Effector memory CD8-positive, alpha-beta T cell (primary cell): ENCODE results near the gene TTC22.

Experiments
- ATAC-seq: fragments of 150-1000 bp; cut with Tn5 transposase; replicated peaks from 2 replicates; pipeline ENCODE4 v1.10.0; 2021; ENCODE audit warnings: mild to moderate bottlenecking, moderate library complexity
- DNase-seq, 3 experiments: peaks; one replicate each; pipeline ENCODE4 v3.0.0; 2021
- H3K27ac Mint-ChIP-seq, 2 donors: one replicate each; pipeline ENCODE4 v1.8.0; 2022; ENCODE audit warnings: mild to moderate bottlenecking in 2 of 2, mixed read lengths in 2 of 2, moderate library complexity in 2 of 2
- H3K27me3 Mint-ChIP-seq, 2 donors: one replicate each; pipeline ENCODE4 v1.8.0; 2022; ENCODE audit warnings: mixed read lengths in 2 of 2
- H3K36me3 Mint-ChIP-seq: one replicate; pipeline ENCODE4 v1.8.0; 2022; ENCODE audit warnings: mild to moderate bottlenecking, moderate library complexity, mixed read lengths; ENCODE audit not compliant: insufficient read depth
- H3K4me1 Mint-ChIP-seq, 2 donors: one replicate each; pipeline ENCODE4 v1.8.0; 2022; ENCODE audit warnings: low read depth in 2 of 2, mixed read lengths in 2 of 2
- H3K4me3 Mint-ChIP-seq, 2 donors: one replicate each; pipeline ENCODE4 v1.8.0; 2022; ENCODE audit warnings: mild to moderate bottlenecking in 2 of 2, mixed read lengths in 2 of 2, moderate library complexity in 2 of 2
- H3K9me3 Mint-ChIP-seq, 2 donors: one replicate each; pipeline ENCODE4 v1.8.0; 2022; ENCODE audit warnings: mixed read lengths in 2 of 2

The TTC22 gene

GRCh38 chr1:54839824-54840223, 38.7 kb upstream of the TTC22 start:
- no peak for DNase-seq
- no peaks in the 10 kb centered on the region for H3K9me3 Mint-ChIP-seq
- no peak for ATAC-seq
- no peak overlapping the region for H3K4me3 Mint-ChIP-seq
- no peaks in the 10 kb centered on the region for H3K36me3 Mint-ChIP-seq
- no peak overlapping the region for H3K27ac Mint-ChIP-seq
- H3K27me3 Mint-ChIP-seq: no peaks in the 10 kb centered on the region
- no peaks in the 10 kb centered on the region for H3K4me1 Mint-ChIP-seq

GRCh38 chr1:54838565-54839180, 37.5 kb upstream of the TTC22 start:
- no peak for ATAC-seq
- Mint-ChIP-seq H3K36me3 (no peaks in the 10 kb centered on the region), H3K27ac (no peak overlapping the region), H3K9me3 (no peaks in the 10 kb centered on the region), H3K27me3 (no peaks in the 10 kb centered on the region), H3K4me1 (no peaks in the 10 kb centered on the region), H3K4me3 (no peak overlapping the region)
- DNase-seq: no peak

- DNase-seq (no peak), ATAC-seq (no peak)
- H3K27ac Mint-ChIP-seq: no peak overlapping the region
- H3K27me3 Mint-ChIP-seq: no peaks in the 10 kb centered on the region
- H3K36me3 Mint-ChIP-seq: no peaks in the 10 kb centered on the region
- H3K4me1 Mint-ChIP-seq: no peaks in the 10 kb centered on the region
- no peak overlapping the region for H3K4me3 Mint-ChIP-seq
- no peaks in the 10 kb centered on the region for H3K9me3 Mint-ChIP-seq
Observed at GRCh38 chr1:54837002-54837853, 36.1 kb upstream of the TTC22 start.

GRCh38 chr1:54836594-54836993, 35.5 kb upstream of the TTC22 start:
- H3K36me3 Mint-ChIP-seq: no peaks in the 10 kb centered on the region
- no peaks in the 10 kb centered on the region for H3K9me3 Mint-ChIP-seq
- no peaks in the 10 kb centered on the region for H3K27me3 Mint-ChIP-seq
- H3K4me1 Mint-ChIP-seq: no peaks in the 10 kb centered on the region
- DNase-seq (no peak), ATAC-seq (no peak)
- H3K27ac Mint-ChIP-seq: peak overlapping the region in 1 of 2 donors; percentile 59
- no peak overlapping the region for H3K4me3 Mint-ChIP-seq

GRCh38 chr1:54835970-54836369, 34.8 kb upstream of the TTC22 start:
- Mint-ChIP-seq H3K4me3 (no peak overlapping the region), H3K27me3 (no peaks in the 10 kb centered on the region), H3K27ac (peak overlapping the region in 1 of 2 donors; percentile 15), H3K9me3 (no peaks in the 10 kb centered on the region), H3K36me3 (peaks cover 2% of the 10 kb centered on the region), H3K4me1 (no peaks in the 10 kb centered on the region)
- no peak for DNase-seq
- ATAC-seq: no peak

GRCh38 chr1:54835131-54835898, 34.2 kb upstream of the TTC22 start:
- Mint-ChIP-seq H3K4me1 (no peaks in the 10 kb centered on the region), H3K4me3 (no peak overlapping the region), H3K27ac (peak overlapping the region in 1 of 2 donors; percentile 15), H3K27me3 (no peaks in the 10 kb centered on the region), H3K9me3 (no peaks in the 10 kb centered on the region), H3K36me3 (peaks cover 8% of the 10 kb centered on the region)
- ATAC-seq (no peak), DNase-seq (no peak)

- Mint-ChIP-seq H3K36me3 (peaks cover 11% of the 10 kb centered on the region), H3K27me3 (no peaks in the 10 kb centered on the region), H3K9me3 (no peaks in the 10 kb centered on the region), H3K4me3 (no peak overlapping the region), H3K4me1 (no peaks in the 10 kb centered on the region), H3K27ac (no peak overlapping the region)
- DNase-seq: no peak
- no peak for ATAC-seq
Observed at GRCh38 chr1:54834007-54834541, 33.0 kb upstream of the TTC22 start.

- Mint-ChIP-seq H3K27ac (no peak overlapping the region), H3K27me3 (no peaks in the 10 kb centered on the region), H3K4me3 (no peak overlapping the region), H3K9me3 (no peaks in the 10 kb centered on the region), H3K4me1 (no peaks in the 10 kb centered on the region), H3K36me3 (peaks cover 14% of the 10 kb centered on the region)
- no peak for ATAC-seq
- no peak for DNase-seq
Observed at GRCh38 chr1:54833121-54833520, 32.0 kb upstream of the TTC22 start.

GRCh38 chr1:54826226-54826816, 25.2 kb upstream of the TTC22 start:
- H3K4me3 Mint-ChIP-seq: no peak overlapping the region

GRCh38 chr1:54825696-54826095, 24.6 kb upstream of the TTC22 start:
- Mint-ChIP-seq H3K27ac (no peak overlapping the region), H3K27me3 (no peaks in the 10 kb centered on the region), H3K4me1 (no peaks in the 10 kb centered on the region), H3K9me3 (peaks cover 4 to 12% of the 10 kb centered on the region in 2 donors), H3K4me3 (no peak overlapping the region), H3K36me3 (peaks cover 29% of the 10 kb centered on the region)
- DNase-seq (no peak), ATAC-seq (no peak)

More at GRCh38 chr1:54826226-54826816, 25.2 kb upstream of the TTC22 start:
- peaks cover 29% of the 10 kb centered on the region for H3K36me3 Mint-ChIP-seq
- DNase-seq: no peak
- H3K4me1 Mint-ChIP-seq: no peaks in the 10 kb centered on the region
- ATAC-seq: no peak
- no peaks in the 10 kb centered on the region for H3K27me3 Mint-ChIP-seq
- no peak overlapping the region for H3K27ac Mint-ChIP-seq
- peaks cover 4 to 12% of the 10 kb centered on the region in 2 donors for H3K9me3 Mint-ChIP-seq

- H3K4me1 Mint-ChIP-seq: no peaks in the 10 kb centered on the region
- DNase-seq (no peak), ATAC-seq (no peak)
- no peak overlapping the region for H3K4me3 Mint-ChIP-seq
- no peaks in the 10 kb centered on the region for H3K27me3 Mint-ChIP-seq
- no peak overlapping the region for H3K27ac Mint-ChIP-seq
- H3K36me3 Mint-ChIP-seq: peaks cover 20% of the 10 kb centered on the region
- H3K9me3 Mint-ChIP-seq: peaks cover 4 to 12% of the 10 kb centered on the region in 2 donors
Observed at GRCh38 chr1:54823670-54824069, 22.5 kb upstream of the TTC22 start.

GRCh38 chr1:54819733-54820132, 18.6 kb upstream of the TTC22 start:
- DNase-seq: no peak
- Mint-ChIP-seq H3K27ac (peak overlapping the region in 1 of 2 donors; percentile 84), H3K9me3 (peaks cover 0 to 11% of the 10 kb centered on the region in 2 donors), H3K4me3 (no peak overlapping the region), H3K36me3 (peaks cover 19% of the 10 kb centered on the region), H3K27me3 (no peaks in the 10 kb centered on the region), H3K4me1 (peaks cover 0 to 4% of the 10 kb centered on the region in 2 donors)
- no peak for ATAC-seq

GRCh38 chr1:54819195-54819536, 18.0 kb upstream of the TTC22 start:
- Mint-ChIP-seq H3K9me3 (peaks cover 0 to 7% of the 10 kb centered on the region in 2 donors), H3K4me3 (no peak overlapping the region), H3K4me1 (peaks cover 0 to 4% of the 10 kb centered on the region in 2 donors), H3K36me3 (peaks cover 15% of the 10 kb centered on the region), H3K27me3 (no peaks in the 10 kb centered on the region), H3K27ac (peak overlapping the region; percentile 11 to 92)
- no peak for DNase-seq
- ATAC-seq: no peak
